Tibial nerve (tissue), 4 donors: ENCODE measurements around the gene AHNAK2.

ENCODE experiments used
- EP300 ChIP-seq, 2 donors: sonication (generic); formaldehyde crosslinking; IDR thresholded peaks; one replicate each; pipeline ENCODE4 v1.6.1; 2017; ENCODE audit warnings: antibody characterized with exemption in 2 of 2, mild to moderate bottlenecking in 1 of 2
- POLR2A ChIP-seq, 2 donors: fragments of 450-650 bp; IDR thresholded peaks; one replicate each; pipeline ENCODE4 v1.6.1; 2017; ENCODE audit warnings: antibody characterized with exemption in 2 of 2, mild to moderate bottlenecking in 2 of 2, moderate library complexity in 2 of 2
- TF ChIP-seq, protein P1 (sequence below), 5 experiments: fragments of 200-600 bp in 3 of 5; fragments of 450-650 bp in 2 of 5; sonication (generic) in 3 of 5; IDR thresholded peaks; one replicate each; pipeline ENCODE4 v1.5.1; 2016 to 2019; ENCODE audit warnings: antibody characterized with exemption in 5 of 5, mild to moderate bottlenecking in 3 of 5, moderate library complexity in 2 of 5

DNA sequence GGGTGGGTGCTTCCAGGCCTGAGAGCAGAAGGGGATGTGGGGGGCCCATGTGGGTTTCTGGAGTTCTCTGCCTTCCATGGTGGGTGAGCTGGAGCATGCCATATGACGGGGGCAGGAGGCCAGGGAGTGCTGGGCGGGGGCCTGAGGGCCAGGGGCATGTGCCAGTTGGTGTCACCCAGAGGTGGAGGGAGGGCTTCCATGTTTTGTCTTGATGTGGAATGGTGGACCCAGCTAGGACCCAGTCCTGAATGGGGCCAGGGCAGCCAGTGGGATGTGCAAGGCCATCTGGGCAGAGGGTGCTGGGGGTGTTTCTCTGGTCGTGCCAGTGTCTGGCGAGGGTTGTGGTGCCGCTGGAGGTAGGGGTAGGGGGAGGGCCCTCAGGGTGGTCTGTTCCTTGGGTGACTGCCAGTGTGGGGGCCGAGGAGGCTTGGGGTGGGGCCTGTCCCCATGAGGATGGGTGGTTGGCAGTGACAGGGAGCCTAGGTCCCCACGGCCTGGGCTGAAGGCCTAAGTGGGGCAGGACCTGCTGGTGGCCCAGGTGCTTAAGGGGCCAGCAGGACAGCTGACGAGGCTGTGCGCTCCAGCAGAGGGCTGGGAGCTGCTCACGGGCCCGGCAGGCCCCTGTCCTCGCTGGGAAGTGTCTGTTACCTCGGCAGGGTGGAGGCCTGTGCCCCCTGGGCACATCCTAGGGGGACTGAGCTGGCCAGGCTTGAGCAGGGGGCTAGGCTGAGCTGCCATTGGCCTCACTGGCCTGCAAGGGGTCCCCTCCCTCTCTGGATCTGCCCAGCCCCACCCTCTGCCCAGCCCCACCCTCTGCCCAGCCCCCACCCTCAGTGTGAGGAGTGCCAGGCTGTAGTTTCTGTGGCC is 86.3 kb downstream of the AHNAK2 start:
- TF ChIP-seq EP300 (IDR thresholded peaks at IDR 0.05) (no peak), POLR2A (IDR thresholded peaks at IDR 0.05) (no peak)
- TF ChIP-seq, protein P1, sequence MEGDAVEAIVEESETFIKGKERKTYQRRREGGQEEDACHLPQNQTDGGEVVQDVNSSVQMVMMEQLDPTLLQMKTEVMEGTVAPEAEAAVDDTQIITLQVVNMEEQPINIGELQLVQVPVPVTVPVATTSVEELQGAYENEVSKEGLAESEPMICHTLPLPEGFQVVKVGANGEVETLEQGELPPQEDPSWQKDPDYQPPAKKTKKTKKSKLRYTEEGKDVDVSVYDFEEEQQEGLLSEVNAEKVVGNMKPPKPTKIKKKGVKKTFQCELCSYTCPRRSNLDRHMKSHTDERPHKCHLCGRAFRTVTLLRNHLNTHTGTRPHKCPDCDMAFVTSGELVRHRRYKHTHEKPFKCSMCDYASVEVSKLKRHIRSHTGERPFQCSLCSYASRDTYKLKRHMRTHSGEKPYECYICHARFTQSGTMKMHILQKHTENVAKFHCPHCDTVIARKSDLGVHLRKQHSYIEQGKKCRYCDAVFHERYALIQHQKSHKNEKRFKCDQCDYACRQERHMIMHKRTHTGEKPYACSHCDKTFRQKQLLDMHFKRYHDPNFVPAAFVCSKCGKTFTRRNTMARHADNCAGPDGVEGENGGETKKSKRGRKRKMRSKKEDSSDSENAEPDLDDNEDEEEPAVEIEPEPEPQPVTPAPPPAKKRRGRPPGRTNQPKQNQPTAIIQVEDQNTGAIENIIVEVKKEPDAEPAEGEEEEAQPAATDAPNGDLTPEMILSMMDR (IDR thresholded peaks at IDR 0.05): no peak
